ENCODE results near the gene TTC33. TPM values are rescaled to one million over a fixed set of nuclear protein-coding genes. Genes with fewer than 3 reads are reported as not detected.

The TTC33 gene
- total RNA-seq, 1 donor: 18.6 TPM

GRCh38 chr5:40499007-40499406 is 256.8 kb downstream of the TTC33 start:
- DNase-seq (ENCODE audit: low read depth): no peak
- TF ChIP-seq CTCF (IDR thresholded peaks at IDR 0.05; ENCODE audit: insufficient read depth, low read depth, low read length): no peak
- no peak overlapping the region for H3K4me3 ChIP-seq (ENCODE audit: low read depth, low read length)

- H3K4me3 ChIP-seq (ENCODE audit: low read depth, low read length): no peak overlapping the region
- DNase-seq (ENCODE audit: low read depth): peak; percentile 10
- no peak for TF ChIP-seq CTCF (IDR thresholded peaks at IDR 0.05; ENCODE audit: insufficient read depth, low read depth, low read length)
These were observed 258.2 kb downstream of the TTC33 start for GRCh38 chr5:40497573-40497972.

- no peak for TF ChIP-seq CTCF (IDR thresholded peaks at IDR 0.05; ENCODE audit: insufficient read depth, low read depth, low read length)
- DNase-seq (ENCODE audit: low read depth): no peak
- H3K4me3 ChIP-seq (ENCODE audit: low read depth, low read length): no peak overlapping the region
These were observed 260.5 kb downstream of the TTC33 start for GRCh38 chr5:40495237-40495635.

GRCh38 chr5:40494631-40495236 is 261.0 kb downstream of the TTC33 start:
- TF ChIP-seq CTCF (IDR thresholded peaks at IDR 0.05; ENCODE audit: insufficient read depth, low read depth, low read length): no peak
- DNase-seq (ENCODE audit: low read depth): no peak

GRCh38 chr5:40492056-40492455 is 263.7 kb downstream of the TTC33 start:
- DNase-seq (ENCODE audit: low read depth): no peak
- TF ChIP-seq CTCF (IDR thresholded peaks at IDR 0.05; ENCODE audit: insufficient read depth, low read depth, low read length): no peak
- no peak overlapping the region for H3K4me3 ChIP-seq (ENCODE audit: low read depth, low read length)

More at GRCh38 chr5:40494631-40495236, 261.0 kb downstream of the TTC33 start:
- no peak overlapping the region for H3K4me3 ChIP-seq (ENCODE audit: low read depth, low read length)

- peak; percentile 7 for DNase-seq (ENCODE audit: low read depth)
- H3K4me3 ChIP-seq (ENCODE audit: low read depth, low read length): no peak overlapping the region
- TF ChIP-seq CTCF (IDR thresholded peaks at IDR 0.05; ENCODE audit: insufficient read depth, low read depth, low read length): no peak
These were observed 264.1 kb downstream of the TTC33 start for GRCh38 chr5:40491644-40492043.

Data from fibroblast of villous mesenchyme (primary cell).